ENCODE data around the gene ZNF324. TPM values are rescaled to one million over a fixed set of nuclear protein-coding genes. Genes with fewer than 3 reads are reported as not detected.

Gene ZNF324
- total RNA-seq, 1 experiment from 2014 or later: 12.7 TPM

DNA sequence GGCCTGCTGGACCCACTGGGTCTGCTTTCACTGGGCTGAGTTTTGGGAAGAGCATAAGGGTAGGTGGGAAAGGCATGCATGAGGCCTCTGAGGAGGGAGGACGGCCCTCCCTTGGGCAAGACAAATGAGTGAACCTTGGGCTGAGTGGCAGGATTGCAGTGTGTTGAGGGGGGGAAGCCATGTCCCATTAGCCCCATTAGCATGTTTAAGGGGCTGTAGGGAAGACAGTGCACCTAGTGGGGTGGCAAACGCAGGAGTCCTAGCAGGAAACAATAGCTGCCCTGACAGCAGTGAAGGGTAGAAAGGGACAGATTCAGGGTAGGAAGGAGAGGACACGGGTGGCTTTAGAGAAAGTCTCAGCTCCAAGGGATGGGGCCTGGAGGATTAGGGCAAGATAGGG, 55.8 kb downstream of the ZNF324 start:
- Histone ChIP-seq H3K23me2 (ENCODE audit: insufficient read length, low read depth, low read length, poor library complexity, severe bottlenecking) (peaks cover 19% of the 10 kb centered on the region), H3K56ac (ENCODE audit: insufficient read length, low read depth, low read length) (no peak overlapping the region), H3K4me2 (ENCODE audit: insufficient read depth, insufficient read length, low read length) (no peak overlapping the region), H4K8ac (replicated peaks; ENCODE audit: insufficient read length, low read depth, low read length) (no peak overlapping the region), H4K5ac (ENCODE audit: insufficient read length, low read depth, low read length) (no peak overlapping the region), H4K91ac (ENCODE audit: insufficient read length, low read depth, low read length) (no peak overlapping the region), H2BK15ac (ENCODE audit: low read depth, low read length) (no peak overlapping the region), H3K27me3 (ENCODE audit: insufficient read depth, low read length) (no peaks in the 10 kb centered on the region), H2BK5ac (ENCODE audit: insufficient read length, low read length) (no peak overlapping the region), H3K79me1 (ENCODE audit: insufficient read depth, low read depth, low read length, poor library complexity, severe bottlenecking) (no peaks in the 10 kb centered on the region), H3K4me1 (ENCODE audit: insufficient read depth, low read length) (peaks cover 6% of the 10 kb centered on the region; the same call in 1 of the 2 replicates), H3K79me2 (ENCODE audit: insufficient read depth, low read length) (peaks cover under 1% of the 10 kb centered on the region; the same call in 1 of the 2 replicates), H3K4ac (ENCODE audit: low read depth, low read length) (no peak overlapping the region), H3K18ac (ENCODE audit: insufficient read length, low read depth, low read length) (no peak overlapping the region), H2BK12ac (ENCODE audit: insufficient read length, low read depth, low read length) (no peak overlapping the region), H3K9ac (ENCODE audit: extremely low read depth, insufficient read length, low read length) (no peak overlapping the region), H3T11ph (ENCODE audit: low read length) (no peak overlapping the region), H2BK120ac (ENCODE audit: low read depth, low read length, poor library complexity, severe bottlenecking) (no peak overlapping the region), H2BK20ac (ENCODE audit: low read depth, low read length, poor library complexity, severe bottlenecking) (no peak overlapping the region), H3K14ac (ENCODE audit: insufficient read depth, low read length) (no peak overlapping the region), H2AFZ (ENCODE audit: low read length) (no peak overlapping the region), H3K27ac (ENCODE audit: insufficient read length, low read depth, low read length) (no peak overlapping the region), H4K20me1 (ENCODE audit: control insufficient read depth, insufficient read depth, insufficient read length) (no peaks in the 10 kb centered on the region), H2AK5ac (ENCODE audit: insufficient read length, low read length) (no peak overlapping the region), H3K23ac (ENCODE audit: insufficient read length, low read depth, low read length) (no peak overlapping the region), H3K9me3 (ENCODE audit: control insufficient read depth, low read depth, low read length) (no peaks in the 10 kb centered on the region)
- DNase-seq: peak; percentile 48
- TF ChIP-seq, protein P1, sequence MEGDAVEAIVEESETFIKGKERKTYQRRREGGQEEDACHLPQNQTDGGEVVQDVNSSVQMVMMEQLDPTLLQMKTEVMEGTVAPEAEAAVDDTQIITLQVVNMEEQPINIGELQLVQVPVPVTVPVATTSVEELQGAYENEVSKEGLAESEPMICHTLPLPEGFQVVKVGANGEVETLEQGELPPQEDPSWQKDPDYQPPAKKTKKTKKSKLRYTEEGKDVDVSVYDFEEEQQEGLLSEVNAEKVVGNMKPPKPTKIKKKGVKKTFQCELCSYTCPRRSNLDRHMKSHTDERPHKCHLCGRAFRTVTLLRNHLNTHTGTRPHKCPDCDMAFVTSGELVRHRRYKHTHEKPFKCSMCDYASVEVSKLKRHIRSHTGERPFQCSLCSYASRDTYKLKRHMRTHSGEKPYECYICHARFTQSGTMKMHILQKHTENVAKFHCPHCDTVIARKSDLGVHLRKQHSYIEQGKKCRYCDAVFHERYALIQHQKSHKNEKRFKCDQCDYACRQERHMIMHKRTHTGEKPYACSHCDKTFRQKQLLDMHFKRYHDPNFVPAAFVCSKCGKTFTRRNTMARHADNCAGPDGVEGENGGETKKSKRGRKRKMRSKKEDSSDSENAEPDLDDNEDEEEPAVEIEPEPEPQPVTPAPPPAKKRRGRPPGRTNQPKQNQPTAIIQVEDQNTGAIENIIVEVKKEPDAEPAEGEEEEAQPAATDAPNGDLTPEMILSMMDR (conservative IDR thresholded peaks at IDR 0.05): no peak
- peak overlapping the region; percentile 21 to 93 (median 78) for H3K27ac Mint-ChIP-seq
- H3K4me3 Mint-ChIP-seq: peak overlapping the region in 1 of 2 experiments; percentile 25; a peak in 1 of 5 replicates
- peaks cover 0 to 3% of the 10 kb centered on the region in 2 experiments; a peak in 1 of 5 replicates for H3K9me3 Mint-ChIP-seq
- no CpG with 5 or more reads among the region's 3 CpGs for WGBS (ENCODE audit: extremely low coverage, insufficient read length, low lambda C conversion rate)
- no peaks in the 10 kb centered on the region; a peak in 3 of 7 replicates for H3K36me3 Mint-ChIP-seq (ENCODE audit: insufficient read depth in 1 of 3, low read depth in 3 of 3)
- peaks cover 42% of the 10 kb centered on the region in 2 experiments for H3K4me1 Mint-ChIP-seq
- peaks cover 5% of the 10 kb centered on the region for H3K27me3 Mint-ChIP-seq (ENCODE audit: low read depth)

Other genes starting within 250 kb of the ZNF324 start
- gene ZNF544, start 238.2 kb upstream of the ZNF324 start, total RNA-seq (2021): 97.2 and 97.6 TPM in 2 replicates
- 16.9 and 17.3 TPM in 2 replicates for gene ZNF8, start 188.1 kb upstream of the ZNF324 start, total RNA-seq (2021)
- gene ERVK3-1, start 161.7 kb upstream of the ZNF324 start, total RNA-seq (2021): 43.6 and 43.7 TPM in 2 replicates
- 4.7 and 4.8 TPM in 2 replicates for gene ZSCAN22, start 140.1 kb upstream of the ZNF324 start, total RNA-seq (2021)
- 17.4 and 22.2 TPM in 2 replicates for gene A1BG, start 113.6 kb upstream of the ZNF324 start, total RNA-seq (2021)
- 2.4 TPM in 2 replicates for gene ZNF497, start 104.3 kb upstream of the ZNF324 start, total RNA-seq (2021)
- gene ZNF837, start 86.0 kb upstream of the ZNF324 start, total RNA-seq (2021): 3.4 and 3.8 TPM in 2 replicates
- gene RPS5, start 79.8 kb upstream of the ZNF324 start, total RNA-seq (2021): 1,400 and 1,442 TPM in 2 replicates
- gene RNF225, start 71.4 kb upstream of the ZNF324 start, total RNA-seq (2021): 2.0 and 2.1 TPM in 2 replicates
- gene ZNF584, start 58.4 kb upstream of the ZNF324 start, total RNA-seq (2021): 6.5 and 7.4 TPM in 2 replicates
- gene ZNF132, start 26.9 kb upstream of the ZNF324 start, total RNA-seq (2021): 0.24 and 0.42 TPM in 2 replicates
- gene ZNF324B, start 15.5 kb upstream of the ZNF324 start, total RNA-seq (2021): 6.3 and 8.7 TPM in 2 replicates
- 7.6 and 8.4 TPM in 2 replicates for gene ZNF446, start 9.3 kb downstream of the ZNF324 start, total RNA-seq (2021)
- gene SLC27A5, start 44.9 kb downstream of the ZNF324 start, total RNA-seq (2021): 16.7 and 17.1 TPM in 2 replicates
- gene ZBTB45, start 52.7 kb downstream of the ZNF324 start, total RNA-seq (2021): 18.7 and 18.8 TPM in 2 replicates
- 1,058 and 1,084 TPM in 2 replicates for gene TRIM28, start 77.0 kb downstream of the ZNF324 start, total RNA-seq (2021)
- gene CHMP2A, start 88.0 kb downstream of the ZNF324 start, total RNA-seq (2021): 105 and 109 TPM in 2 replicates
- gene UBE2M, start 91.5 kb downstream of the ZNF324 start, total RNA-seq (2021): 127 and 136 TPM in 2 replicates
- gene MZF1, start 106.3 kb downstream of the ZNF324 start, total RNA-seq (2021): 23.6 and 24.2 TPM in 2 replicates

Data from H9 (cell line).